SK-N-SH treated with all-trans-retinoic acid at 6 μM for 48 hours (cell line): ENCODE data around the gene EMC10.

Experiments
- CSRNP3 ChIP-seq: fragments of 250-450 bp; sonication (Bioruptor Pico); IDR thresholded peaks from 2 replicates; pipeline ENCODE4 v1.5.1; 2021; ENCODE audit warnings: mild to moderate bottlenecking, moderate library complexity
- OSR1 ChIP-seq: fragments of 250-450 bp; sonication (Bioruptor Pico); IDR thresholded peaks from 2 replicates; pipeline ENCODE4 v1.8.0; 2022; ENCODE audit warnings: moderate library complexity, mild to moderate bottlenecking, inconsistent platforms
- ZFP30 ChIP-seq: fragments of 450-650 bp; formaldehyde crosslinking; IDR thresholded peaks from 2 replicates; pipeline ENCODE4 v1.5.0; 2022; ENCODE audit warnings: mild to moderate bottlenecking, moderate library complexity

DNA sequence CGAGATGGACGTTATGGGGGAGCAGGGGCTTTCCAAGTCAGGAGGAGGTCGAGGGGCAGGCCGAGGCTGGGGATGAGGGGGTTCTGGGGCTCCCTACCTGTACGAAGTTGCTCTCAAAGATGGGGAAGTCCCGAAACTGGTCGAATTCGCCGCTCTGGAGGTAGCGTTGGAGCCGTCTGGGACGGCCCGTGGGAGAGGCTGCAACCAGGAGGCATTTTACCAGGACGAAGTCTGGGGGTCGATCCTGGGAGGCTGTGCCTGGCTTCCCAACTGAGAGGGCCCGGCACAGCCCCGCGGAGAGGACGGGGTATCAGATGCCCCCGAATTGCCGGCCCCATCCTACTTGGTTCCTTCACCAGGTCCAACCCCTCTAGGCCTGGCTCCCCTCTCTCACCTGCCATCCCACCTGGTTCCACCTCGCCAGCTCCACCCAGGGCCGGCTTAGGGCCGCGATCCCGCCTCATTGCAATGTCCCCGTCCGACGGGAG, 527 bp upstream of the EMC10 start:
- TF ChIP-seq CSRNP3 (CRISPR knock-in tag) (no peak), OSR1 (CRISPR knock-in tag) (no peak), ZFP30 (no peak)
